Spleen (tissue), 11 donors: ENCODE measurements around the gene TAF1B. TPM values are rescaled to one million over a fixed set of nuclear protein-coding genes. Genes with fewer than 3 reads are reported as not detected.

Experiments
- DNase-seq: peaks from one replicate; pipeline ENCODE4 v3.0.0-alpha.2; 2020
- H3K27ac ChIP-seq, 8 donors: fragments of 200-600 bp; sonication (generic) in 7 of 8; 1 replicate in 4 of 8; 2 replicates in 4 of 8; pipeline versions ENCODE4 v1.5.0 to v1.8.0; 2016 to 2021; ENCODE audit warnings: inconsistent platforms in 4 of 8, mild to moderate bottlenecking in 4 of 8, moderate library complexity in 1 of 8
- H3K27me3 ChIP-seq, 7 donors: fragments of 200-600 bp; sonication (generic) in 6 of 7; replicated peaks in 1 of 7; 1 replicate in 4 of 7; 2 replicates in 3 of 7; pipeline versions ENCODE4 v1.5.0 to v1.8.0; 2016 to 2021; ENCODE audit warnings: inconsistent platforms in 3 of 7, mild to moderate bottlenecking in 1 of 7
- H3K36me3 ChIP-seq, 6 donors: fragments of 200-600 bp; sonication (generic) in 5 of 6; 1 replicate in 4 of 6; 2 replicates in 2 of 6; pipeline versions ENCODE4 v1.5.0 to v1.8.0; 2016 to 2021; ENCODE audit warnings: inconsistent platforms in 2 of 6
- H3K4me1 ChIP-seq, 6 donors: fragments of 200-600 bp; sonication (generic) in 5 of 6; 1 replicate in 3 of 6; 2 replicates in 3 of 6; pipeline versions ENCODE4 v1.5.0 to v1.8.0; 2016 to 2021; ENCODE audit warnings: inconsistent platforms in 3 of 6
- H3K4me3 ChIP-seq, 8 donors: fragments of 200-600 bp; sonication (generic) in 7 of 8; 1 replicate in 4 of 8; 2 replicates in 4 of 8; pipeline versions ENCODE4 v1.5.0 to v1.8.0; 2016 to 2021; ENCODE audit warnings: inconsistent platforms in 4 of 8, mild to moderate bottlenecking in 4 of 8, moderate library complexity in 2 of 8
- H3K9me3 ChIP-seq, 8 donors: fragments of 200-600 bp; sonication (generic) in 7 of 8; 1 replicate in 4 of 8; 2 replicates in 4 of 8; pipeline versions ENCODE4 v1.5.0 to v1.8.0; 2016 to 2021; ENCODE audit warnings: inconsistent platforms in 4 of 8
- POLR2A ChIP-seq, 3 donors: fragments of 450-650 bp; IDR thresholded peaks; one replicate each; pipeline ENCODE4 v1.5.1; 2017; ENCODE audit warnings: antibody characterized with exemption in 3 of 3, mild to moderate bottlenecking in 1 of 3
- POLR2AphosphoS5 ChIP-seq, 3 donors: sonication (generic); formaldehyde crosslinking; IDR thresholded peaks; one replicate each; pipeline ENCODE4 v1.5.1; 2017; ENCODE audit warnings: antibody characterized with exemption in 3 of 3
- WGBS, 5 donors: extraction: QIAGEN DNeasy Blood & Tissue Kit in 3 of 5; methylation state at CpG; one replicate each; pipeline versions ENCODE4 v1.1.5 to v1.1.7; 2013 to 2018; 5-methylcytosine and 5-hydroxymethylcytosine counted together
- intact Hi-C: fragments of 100-400 bp; cut with DNase I; formaldehyde crosslinking; loops from one replicate; pipeline ENCODE4 v1.15.0; 2023; ENCODE audit warnings: low total_unique reads
- polyA plus RNA-seq, 3 donors: library from polyadenylated mRNA; stranded (reverse); fragments of 200-250 nt; gene quantifications; one replicate each; pipeline ENCODE4 v1.2.1, GENCODE V29; 2013
- total RNA-seq, 7 donors: library from RNA; depleted of rRNA in 3 of 7; stranded (reverse); fragments of >200 nt in 3 of 7; fragmentation: NEBNext Ultra II Directional in 4 of 7; extraction: Animal tissue kit (Norgen Biotek cat#: 25700) in 4 of 7; gene quantifications; one replicate each; pipeline versions ENCODE4 v1.1.0 to v1.2.1, GENCODE V29; 2016 to 2021
- TF ChIP-seq, protein P1 (sequence below), 11 experiments: fragments of 200-600 bp in 7 of 11; fragments of 450-650 bp in 4 of 11; sonication (generic) in 4 of 11; IDR thresholded peaks in 8 of 11; conservative IDR thresholded peaks in 3 of 11; 1 replicate in 7 of 11; 2 replicates in 4 of 11; pipeline versions ENCODE4 v1.4.0 to v1.8.0; 2016 to 2021; ENCODE audit warnings: antibody characterized with exemption in 11 of 11, inconsistent platforms in 4 of 11, mild to moderate bottlenecking in 1 of 11
- donor health status: healthy with polysubstance abuse.
- donor health status: DM: no; HTN: no; CAD: no; lungs with moderate emphysema.
- donor health status: DM: no; HTN: no; CAD: no.
- donor health status: Bipolar disorder and iron deficiency.
- donor health status: healthy.
- donor health status: DM: no; HTN: no; CAD: no.
- donor health status: DM: yes; HTN: yes; CAD: no.

Gene TAF1B
- total and polyA plus RNA-seq, 10 donors = 3.8 to 26.5 (median 16.7) TPM

GRCh38 chr2:9800975-9801726 is 42.1 kb upstream of the TAF1B start:
- peak overlapping the region in 4 of 8 donors; percentile 23 to 68 (median 46) for H3K27ac ChIP-seq
- 70 to 80% (median 73%) methylated on average over 18 to 25 of the region's 25 CpGs for WGBS, 5 donors
- peaks cover 0 to 5% (median 0%) of the 10 kb centered on the region in 8 donors for H3K9me3 ChIP-seq
- H3K4me1 ChIP-seq = peaks cover 8 to 46% (median 23%) of the 10 kb centered on the region in 6 donors
- intact Hi-C loops = no loop called here
- H3K27me3 ChIP-seq = peaks cover 0 to 4% (median 0%) of the 10 kb centered on the region in 7 donors
- TF ChIP-seq POLR2A (IDR thresholded peaks at IDR 0.05) (no peak), POLR2AphosphoS5 (IDR thresholded peaks at IDR 0.05) (peak in 1 of 3 donors; percentile 8)
- TF ChIP-seq, protein P1, sequence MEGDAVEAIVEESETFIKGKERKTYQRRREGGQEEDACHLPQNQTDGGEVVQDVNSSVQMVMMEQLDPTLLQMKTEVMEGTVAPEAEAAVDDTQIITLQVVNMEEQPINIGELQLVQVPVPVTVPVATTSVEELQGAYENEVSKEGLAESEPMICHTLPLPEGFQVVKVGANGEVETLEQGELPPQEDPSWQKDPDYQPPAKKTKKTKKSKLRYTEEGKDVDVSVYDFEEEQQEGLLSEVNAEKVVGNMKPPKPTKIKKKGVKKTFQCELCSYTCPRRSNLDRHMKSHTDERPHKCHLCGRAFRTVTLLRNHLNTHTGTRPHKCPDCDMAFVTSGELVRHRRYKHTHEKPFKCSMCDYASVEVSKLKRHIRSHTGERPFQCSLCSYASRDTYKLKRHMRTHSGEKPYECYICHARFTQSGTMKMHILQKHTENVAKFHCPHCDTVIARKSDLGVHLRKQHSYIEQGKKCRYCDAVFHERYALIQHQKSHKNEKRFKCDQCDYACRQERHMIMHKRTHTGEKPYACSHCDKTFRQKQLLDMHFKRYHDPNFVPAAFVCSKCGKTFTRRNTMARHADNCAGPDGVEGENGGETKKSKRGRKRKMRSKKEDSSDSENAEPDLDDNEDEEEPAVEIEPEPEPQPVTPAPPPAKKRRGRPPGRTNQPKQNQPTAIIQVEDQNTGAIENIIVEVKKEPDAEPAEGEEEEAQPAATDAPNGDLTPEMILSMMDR (IDR thresholded peaks at IDR 0.05 in 8 of 11, conservative IDR thresholded peaks at IDR 0.05 in 3 of 11) = no peak
- H3K36me3 ChIP-seq = no peaks in the 10 kb centered on the region
- H3K4me3 ChIP-seq = no peak overlapping the region
- DNase-seq = peak; percentile 77

DNA sequence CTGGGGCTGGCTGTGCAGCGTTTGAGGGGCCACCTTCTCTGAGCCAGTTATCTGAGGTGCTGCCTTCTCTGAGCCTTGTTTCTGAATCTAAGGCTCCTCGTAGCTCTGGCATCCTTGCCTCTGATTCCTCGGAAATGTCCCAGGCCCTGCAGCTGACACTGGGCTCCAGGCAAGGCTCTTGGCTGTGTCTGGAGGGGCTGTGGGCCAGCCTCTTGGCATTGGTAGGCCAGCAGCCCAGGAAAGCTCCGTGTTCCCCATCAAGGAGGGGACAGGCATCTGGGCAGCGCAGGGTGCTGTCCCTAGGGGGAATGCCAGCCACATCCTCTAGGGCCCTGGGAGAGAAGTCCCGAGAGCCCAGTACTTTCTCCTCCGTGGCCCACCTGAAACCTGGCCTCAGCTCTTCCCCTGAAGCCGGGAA is 40.7 kb upstream of the TAF1B start:
- H3K27ac ChIP-seq = no peak overlapping the region
- H3K4me3 ChIP-seq = no peak overlapping the region
- no peaks in the 10 kb centered on the region for H3K36me3 ChIP-seq
- WGBS, 5 donors = 77 to 98% (median 87%) methylated on average over 6 to 8 of the region's 8 CpGs
- intact Hi-C loops = no loop called here
- TF ChIP-seq POLR2A (IDR thresholded peaks at IDR 0.05) (no peak), POLR2AphosphoS5 (IDR thresholded peaks at IDR 0.05) (no peak)
- TF ChIP-seq, protein P1 (IDR thresholded peaks at IDR 0.05 in 8 of 11, conservative IDR thresholded peaks at IDR 0.05 in 3 of 11) = no peak
- DNase-seq = peak; percentile 67
- peaks cover 0 to 5% (median 0%) of the 10 kb centered on the region in 8 donors for H3K9me3 ChIP-seq
- H3K4me1 ChIP-seq = peaks cover 8 to 38% (median 23%) of the 10 kb centered on the region in 6 donors
- H3K27me3 ChIP-seq = peaks cover 0 to 4% (median 0%) of the 10 kb centered on the region in 7 donors

- H3K4me1 ChIP-seq = peaks cover 8 to 34% (median 23%) of the 10 kb centered on the region in 6 donors
Measured at GRCh38 chr2:9803023-9803805, 40.1 kb upstream of the TAF1B start.

More at GRCh38 chr2:9803023-9803805, 40.1 kb upstream of the TAF1B start:
- intact Hi-C loops = no loop called here
- WGBS, 5 donors = 84 to 92% (median 86%) methylated on average over 17 of the region's 17 CpGs
- H3K27me3 ChIP-seq = peaks cover 0 to 4% (median 0%) of the 10 kb centered on the region in 7 donors
- TF ChIP-seq, protein P1 (IDR thresholded peaks at IDR 0.05 in 8 of 11, conservative IDR thresholded peaks at IDR 0.05 in 3 of 11) = no peak
- TF ChIP-seq POLR2AphosphoS5 (IDR thresholded peaks at IDR 0.05) = no peak
- no peak for TF ChIP-seq POLR2A (IDR thresholded peaks at IDR 0.05)
- H3K27ac ChIP-seq = no peak overlapping the region
- H3K9me3 ChIP-seq = peaks cover 0 to 5% (median 0%) of the 10 kb centered on the region in 8 donors
- H3K36me3 ChIP-seq = no peaks in the 10 kb centered on the region
- peak; percentile 63 for DNase-seq
- H3K4me3 ChIP-seq = no peak overlapping the region
